ENCODE data around the gene GREB1.

The GREB1 gene

GRCh38 chr2:11512431-11512830 lies 21.4 kb upstream of the GREB1 start:
- DNase-seq (ENCODE audit: low read depth in 2 of 2), result no peak

GRCh38 chr2:11513319-11513718 lies 20.5 kb upstream of the GREB1 start:
- no peak for DNase-seq (ENCODE audit: low read depth in 2 of 2)

- no peak for DNase-seq (ENCODE audit: low read depth in 2 of 2)
These were observed 19.6 kb upstream of the GREB1 start for GRCh38 chr2:11514081-11514730.

- DNase-seq (ENCODE audit: low read depth in 2 of 2), result no peak
These were observed 18.9 kb upstream of the GREB1 start for GRCh38 chr2:11514904-11515303.

- DNase-seq (ENCODE audit: low read depth in 2 of 2), result no peak
These were observed 18.3 kb upstream of the GREB1 start for GRCh38 chr2:11515490-11515981.

GRCh38 chr2:11516984-11517648 lies 16.7 kb upstream of the GREB1 start:
- DNase-seq (ENCODE audit: low read depth in 2 of 2), result no peak

DNA sequence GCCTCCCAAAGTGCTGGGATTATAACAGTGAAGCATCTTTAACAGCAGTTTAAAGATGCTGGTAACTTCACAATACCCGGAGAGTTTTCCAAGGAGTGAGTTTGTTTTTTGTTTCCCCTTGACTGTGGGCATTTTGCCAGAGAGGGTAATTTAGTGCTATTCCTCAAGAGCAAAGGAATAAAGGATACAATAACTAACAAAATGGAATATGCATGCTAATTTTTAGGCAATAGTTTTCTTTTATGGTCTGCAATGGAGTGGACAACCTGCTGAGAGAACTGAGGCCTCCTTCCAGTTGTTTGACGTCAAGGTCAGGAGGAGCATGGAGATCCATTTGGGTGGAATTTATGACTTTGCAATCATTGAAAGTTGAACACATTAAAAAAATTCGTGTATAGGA lies 15.9 kb upstream of the GREB1 start:
- DNase-seq (ENCODE audit: low read depth in 2 of 2), result no peak

DNA sequence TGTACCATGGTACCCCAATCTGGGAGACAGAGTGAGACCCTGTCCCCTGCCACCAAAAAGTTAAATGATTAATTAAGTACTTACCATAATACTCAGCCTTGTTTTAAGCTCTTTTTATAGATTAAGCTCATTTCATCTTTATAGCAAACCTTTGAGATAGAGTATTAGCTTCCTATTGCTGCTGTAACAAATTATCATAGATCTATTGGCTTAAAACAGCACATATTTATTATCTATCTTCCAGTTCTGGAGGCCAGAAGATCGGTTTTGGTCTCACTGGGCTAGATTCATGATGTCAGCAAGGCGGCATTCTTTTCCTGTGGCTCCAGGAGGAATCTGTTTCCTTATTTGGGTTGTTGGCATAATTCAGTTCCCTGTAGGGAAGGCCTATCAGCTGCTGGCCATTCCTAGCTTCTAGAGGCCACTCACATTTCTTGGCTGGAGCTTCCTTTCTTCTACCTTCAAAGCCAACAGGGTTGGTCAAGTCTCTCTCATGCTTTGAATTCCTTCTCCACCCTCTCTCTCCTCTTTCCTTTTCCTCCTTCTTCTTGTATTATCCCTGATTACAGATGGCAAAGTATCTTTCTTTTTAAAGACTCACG lies 13.7 kb upstream of the GREB1 start:
- DNase-seq (ENCODE audit: low read depth in 2 of 2), result no peak

DNA sequence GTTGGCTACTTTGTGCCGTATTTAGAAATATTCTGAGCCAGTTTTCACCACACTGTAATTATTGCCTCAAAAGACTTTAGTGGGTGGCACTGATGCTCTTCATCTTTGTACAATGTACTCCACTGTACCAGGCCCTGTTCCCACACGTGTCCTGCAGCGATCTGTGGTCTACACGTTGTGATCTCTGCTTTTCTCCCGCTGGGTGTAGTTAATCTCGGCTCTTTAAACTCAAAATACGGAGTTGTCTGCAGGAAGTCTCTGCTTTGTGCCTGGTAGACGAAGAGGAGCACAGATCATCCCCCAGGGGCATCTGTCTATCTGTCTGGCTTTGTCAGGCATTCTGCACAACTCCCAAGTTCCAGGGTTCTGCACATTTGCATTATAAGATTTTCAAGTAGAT lies 12.1 kb upstream of the GREB1 start:
- no peak for DNase-seq (ENCODE audit: low read depth in 2 of 2)

- DNase-seq (ENCODE audit: low read depth in 2 of 2), result no peak
These were observed 9.4 kb upstream of the GREB1 start for GRCh38 chr2:11524470-11524869.

- no peak for DNase-seq (ENCODE audit: low read depth in 2 of 2)
These were observed 8.1 kb upstream of the GREB1 start for GRCh38 chr2:11525762-11526161.

- no peak for DNase-seq (ENCODE audit: low read depth in 2 of 2)
These were observed 6.8 kb upstream of the GREB1 start for GRCh38 chr2:11527001-11527400.

- DNase-seq (ENCODE audit: low read depth in 2 of 2), result no peak
These were observed 5.6 kb upstream of the GREB1 start for GRCh38 chr2:11528228-11528627.

DNA sequence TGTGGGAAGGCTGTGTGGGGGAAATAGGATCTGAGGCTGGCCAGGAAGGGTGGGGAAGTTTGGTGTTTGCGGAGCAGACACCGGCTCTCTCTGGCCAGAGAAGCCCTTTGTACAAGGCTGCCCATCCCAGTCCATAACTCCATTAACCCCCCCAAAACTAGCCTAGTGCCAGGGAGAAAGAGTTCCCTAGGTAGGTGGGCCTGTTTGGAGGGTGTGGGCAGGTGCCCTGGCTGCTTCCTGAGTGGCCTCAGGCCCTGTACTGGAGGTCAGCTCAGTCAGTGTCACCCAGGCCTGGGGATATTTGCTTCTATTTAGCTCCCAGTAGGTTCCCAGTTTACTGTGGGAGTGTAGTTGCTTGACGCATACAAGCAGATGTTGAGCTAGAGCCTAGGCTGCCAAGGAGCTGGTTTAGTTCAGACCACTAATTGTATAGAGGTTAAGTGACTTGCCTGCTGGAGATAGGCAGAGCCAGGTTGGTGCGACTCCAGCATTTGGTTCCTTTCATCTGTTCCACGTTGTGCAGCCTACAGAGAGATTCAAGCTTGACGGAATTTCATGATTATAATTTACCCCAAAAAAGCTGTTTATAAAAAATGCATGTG lies 2.9 kb upstream of the GREB1 start:
- no peak for DNase-seq (ENCODE audit: low read depth in 2 of 2)

DNA sequence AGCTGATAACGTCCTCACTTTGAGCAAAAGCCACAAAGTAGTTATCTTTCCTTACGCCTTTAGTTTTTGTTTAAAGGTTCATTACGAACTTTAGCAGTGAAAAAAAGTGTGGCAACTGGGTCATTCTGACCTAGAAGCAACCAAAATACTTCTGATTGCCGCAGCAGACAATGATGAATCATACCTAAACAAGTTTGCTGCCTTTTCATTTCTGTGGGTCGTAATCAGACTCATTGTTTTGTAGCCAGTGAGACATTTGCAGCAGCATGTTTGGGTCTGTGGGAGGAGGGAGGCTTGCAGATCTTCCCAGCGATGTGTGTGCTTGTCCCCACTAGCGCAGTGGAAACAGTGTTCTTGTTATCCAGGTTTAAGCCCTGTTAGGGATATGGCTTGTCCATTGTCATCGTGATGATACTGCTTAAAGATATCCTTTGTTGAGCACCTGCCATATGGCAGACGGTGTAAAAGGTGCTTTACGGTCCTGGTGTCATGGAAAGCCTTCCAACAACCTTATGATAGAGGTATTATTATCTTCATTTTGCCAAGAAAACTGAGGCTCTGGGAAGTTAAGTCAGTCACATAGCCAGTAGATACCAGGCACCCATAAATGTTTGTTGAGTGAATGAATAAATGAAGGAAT lies 1.3 kb upstream of the GREB1 start:
- no peak for DNase-seq (ENCODE audit: low read depth in 2 of 2)

DNA sequence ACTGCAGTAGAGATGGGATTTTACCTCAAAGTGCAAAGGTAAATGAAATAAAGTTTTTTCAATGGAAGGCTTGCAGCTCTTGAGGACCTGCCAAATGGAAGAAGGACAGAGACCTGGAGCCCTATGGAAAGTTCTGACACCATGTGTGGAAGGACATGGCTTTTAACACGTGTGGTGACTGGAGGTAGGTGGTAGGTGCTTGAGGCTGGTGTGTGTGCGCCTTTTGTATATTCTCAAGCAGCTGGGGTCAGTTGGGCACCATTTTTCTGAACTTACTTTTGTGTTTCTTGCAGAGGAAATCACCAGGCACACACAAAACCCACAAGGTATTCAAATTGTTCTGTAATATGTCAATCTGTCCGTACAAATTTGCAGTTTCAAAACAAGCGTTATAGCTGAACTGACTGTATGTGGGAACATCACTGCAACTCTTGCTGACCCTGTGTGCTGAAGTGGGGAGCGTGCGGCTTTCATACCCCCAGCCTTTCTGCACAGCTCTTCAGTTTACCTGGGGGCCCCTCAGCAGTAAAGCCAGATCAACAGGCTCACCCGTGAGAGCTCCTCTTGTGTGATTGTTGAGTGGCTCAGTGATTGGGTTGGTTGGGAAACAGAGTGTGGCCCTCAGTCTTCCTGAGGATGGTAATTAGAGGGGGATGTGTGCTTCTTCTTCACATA lies 363 bp downstream of the GREB1 start:
- no peak for DNase-seq (ENCODE audit: low read depth in 2 of 2)

- no peak for DNase-seq (ENCODE audit: low read depth in 2 of 2)
These were observed 1.1 kb downstream of the GREB1 start for GRCh38 chr2:11534746-11535484.

GRCh38 chr2:11535899-11536344 lies 2.1 kb downstream of the GREB1 start:
- no peak for DNase-seq (ENCODE audit: low read depth in 2 of 2)

- no peak for DNase-seq (ENCODE audit: low read depth in 2 of 2)
These were observed 4.1 kb downstream of the GREB1 start for GRCh38 chr2:11537951-11538350.

GRCh38 chr2:11539317-11540147 lies 5.7 kb downstream of the GREB1 start:
- DNase-seq (ENCODE audit: low read depth in 2 of 2), result no peak

Measured in stimulated activated CD8-positive, alpha-beta memory T cell treated with anti-CD3 and anti-CD28 coated beads, Interleukin-2, amount 100 ng/mL, for 48 hours (primary cell).